Measurements from ENCODE around the gene ATOH8.

DNA sequence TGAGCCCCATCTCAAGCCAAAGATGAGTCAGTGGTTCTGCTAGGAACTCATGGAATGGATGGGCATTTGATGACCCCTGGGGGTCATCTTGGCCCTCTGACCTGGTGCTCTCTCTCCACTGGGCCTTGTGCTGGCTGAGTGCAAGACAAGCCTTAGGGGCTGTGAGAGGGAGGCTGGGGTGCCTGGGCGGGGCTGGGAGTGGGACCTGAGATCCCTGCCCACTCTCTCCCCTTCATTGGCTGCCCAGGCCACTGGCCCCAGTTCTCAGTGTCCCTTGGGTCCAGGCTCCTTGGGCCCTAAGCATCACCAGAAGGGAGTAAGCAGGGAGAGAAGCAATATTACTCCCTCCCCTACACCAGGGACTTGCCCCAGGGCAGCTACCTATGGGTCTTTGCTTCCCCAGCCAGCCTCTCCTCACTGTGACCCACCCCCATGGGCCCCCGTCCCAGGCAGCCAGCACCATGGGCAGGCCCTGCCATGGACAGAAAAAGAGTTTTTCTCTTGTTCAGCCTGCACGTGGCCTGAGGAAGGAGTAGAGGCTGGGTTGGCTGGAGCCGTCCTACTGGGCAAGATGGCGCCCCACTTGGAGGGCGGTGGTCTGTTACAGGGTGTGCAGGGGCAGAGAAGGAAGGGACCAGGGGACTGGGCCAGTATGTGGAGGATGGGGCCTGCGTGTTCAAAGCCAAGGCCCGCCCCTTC, 33.6 kb downstream of the ATOH8 start:
- TF ChIP-seq CTCF (IDR thresholded peaks at IDR 0.05): no peak
- no peak for TF ChIP-seq POLR2A (IDR thresholded peaks at IDR 0.05)
- TF ChIP-seq EP300 (IDR thresholded peaks at IDR 0.05): no peak
